Activated T-cell treated with anti-CD3 and anti-CD28 coated beads for 1 hour (primary cell): ENCODE results near the gene LARP1.
"Not testable (repeated sequence)": the region's sequence is repeated elsewhere in the genome, so short reads cannot be mapped to it uniquely, and the experiment has no call there.

Experiments
- DNase-seq: peaks from one replicate; pipeline ENCODE4 v3.0.0-alpha.2; 2020; ENCODE audit warnings: low read depth

The LARP1 gene

DNA sequence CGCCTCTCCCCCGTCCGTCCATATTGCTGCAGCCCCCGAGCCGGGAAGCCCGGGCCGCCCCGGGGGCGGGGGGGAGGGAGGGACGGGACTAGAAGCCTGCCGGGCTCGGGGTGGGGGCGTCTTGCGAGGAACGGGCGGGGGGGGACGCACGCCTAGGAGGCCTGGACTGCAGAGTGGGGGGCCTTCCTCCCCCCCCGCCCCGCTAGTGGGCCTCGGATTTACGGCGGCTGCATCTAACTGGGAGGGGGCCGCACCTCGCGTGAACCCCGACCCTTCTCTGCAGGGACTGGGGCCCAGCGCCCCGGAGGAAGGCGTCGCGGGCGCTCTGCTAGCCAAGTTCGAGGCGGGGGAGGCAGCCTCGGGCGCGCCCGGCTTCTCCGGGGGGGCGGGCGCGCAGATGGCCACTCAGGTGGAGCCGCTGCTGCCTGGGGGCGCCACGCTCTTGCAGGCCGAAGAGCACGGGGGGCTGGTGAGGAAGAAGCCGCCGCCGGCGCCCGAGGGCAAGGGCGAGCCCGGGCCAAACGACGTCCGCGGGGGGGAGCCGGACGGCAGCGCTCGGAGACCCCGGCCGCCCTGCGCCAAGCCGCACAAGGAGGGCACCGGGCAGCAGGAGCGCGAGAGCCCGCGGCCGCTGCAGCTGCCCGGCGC is at the start of gene LARP1:
TSS of gene LARP1 (plus strand) at position 17 of the 648 bp plus-strand sequence. CDS start at position 398, 381 bp downstream.
- DNase-seq: peak; percentile 19

DNA sequence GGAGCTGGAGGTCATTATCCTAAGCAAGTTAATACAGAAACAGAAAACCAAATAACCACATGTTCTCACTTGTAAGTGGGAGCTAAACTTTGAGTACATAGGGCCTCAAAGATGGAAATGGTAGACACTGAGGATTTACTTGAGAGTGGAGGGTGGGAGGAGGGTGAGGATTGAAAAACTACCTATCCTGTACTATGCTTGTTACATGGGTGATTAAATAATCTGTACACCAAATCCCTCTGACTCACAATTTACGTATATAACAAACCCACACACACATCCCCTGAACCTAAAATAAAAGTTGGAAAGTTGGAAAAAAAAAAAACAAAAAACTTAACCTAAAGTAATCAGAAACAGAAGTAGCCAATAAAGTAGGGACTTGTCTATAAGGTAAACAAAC is 48.8 kb upstream of the LARP1 start:
- DNase-seq: no peak

DNA sequence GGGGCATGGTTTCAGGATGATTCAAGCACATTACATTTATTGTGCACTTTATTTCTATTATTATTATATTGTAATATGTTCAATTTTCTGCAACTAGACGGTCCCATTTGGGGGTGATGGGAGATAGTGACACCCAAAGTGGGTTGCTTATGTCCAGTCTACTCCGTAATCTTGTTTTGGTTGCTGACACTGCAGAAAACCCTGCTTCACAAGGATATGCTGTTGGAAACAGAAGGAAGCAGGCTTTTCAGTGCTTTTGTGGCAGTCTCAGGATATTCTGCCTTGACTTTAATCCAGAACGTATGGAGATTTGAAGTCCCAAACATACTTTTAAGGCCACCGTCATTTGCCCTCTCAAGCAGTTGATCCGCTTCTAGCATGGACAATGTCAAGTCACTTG is 47.5 kb upstream of the LARP1 start:
- no peak for DNase-seq

DNA sequence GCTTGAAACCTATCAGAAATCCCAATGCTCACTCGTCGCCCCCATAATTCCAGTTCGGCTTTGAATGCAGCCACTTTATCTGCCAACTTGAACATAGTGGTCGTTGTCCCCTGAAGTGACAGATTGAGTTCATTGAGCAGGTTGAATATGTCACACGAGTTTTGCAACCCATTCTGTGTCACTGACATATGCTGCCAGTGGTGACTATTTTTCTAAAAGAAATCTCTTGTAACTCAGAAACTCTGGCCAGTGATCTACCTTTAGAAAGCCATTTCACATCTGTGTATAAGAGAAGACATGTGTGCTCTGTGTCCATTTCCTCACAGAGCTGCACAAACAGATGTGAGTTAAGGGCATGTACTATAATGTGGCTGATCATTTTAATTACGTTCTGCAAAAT is 47.0 kb upstream of the LARP1 start:
- no peak for DNase-seq

GRCh38 chr5:154708846-154709245 is 46.3 kb upstream of the LARP1 start:
- DNase-seq: no peak

DNA sequence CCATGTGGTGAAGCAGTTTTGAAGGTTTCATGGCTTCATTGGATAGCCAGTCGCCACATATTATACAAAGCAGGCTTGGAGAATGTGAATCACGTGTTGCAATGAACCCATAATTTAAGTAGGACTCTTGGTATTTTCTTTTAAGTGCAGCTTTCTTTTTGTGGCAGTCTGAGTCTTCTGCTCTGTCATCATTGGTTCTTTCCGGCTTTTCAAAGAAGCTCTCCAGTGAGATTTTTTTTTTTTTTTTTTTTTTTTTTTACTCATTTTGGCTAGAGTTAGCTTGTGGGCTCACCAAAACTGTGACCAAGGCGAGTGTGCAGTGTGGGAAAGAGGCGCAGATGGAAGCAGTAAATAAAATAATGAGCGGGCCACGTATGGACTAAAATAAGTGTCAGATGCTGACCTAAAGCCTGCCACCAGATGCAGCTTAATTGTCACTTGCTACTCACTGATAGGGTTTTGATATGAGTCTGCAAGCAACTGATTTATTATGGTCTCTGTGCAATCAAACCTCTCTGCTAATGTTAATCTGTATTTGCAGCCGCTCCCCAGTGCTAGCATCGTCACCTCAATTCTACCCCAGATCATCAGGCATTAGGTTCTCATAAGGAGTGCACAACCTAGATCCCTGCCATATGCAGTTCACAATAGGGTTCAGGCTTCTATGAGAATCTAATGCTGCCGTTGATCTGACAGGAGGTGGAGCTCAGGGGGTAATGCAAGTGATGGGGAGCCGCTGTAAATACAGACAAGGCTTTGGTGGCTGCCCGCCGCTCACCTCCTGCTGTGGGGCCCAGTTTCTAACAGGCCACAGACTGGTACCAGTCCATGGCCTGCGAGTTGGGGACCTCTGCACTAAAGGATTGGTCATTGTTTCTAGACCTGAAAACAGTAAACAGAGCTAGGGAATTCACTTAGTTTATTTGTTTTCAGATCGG is 45.5 kb upstream of the LARP1 start:
- no peak for DNase-seq

- DNase-seq: no peak
Observed at GRCh38 chr5:154712518-154713437, 42.4 kb upstream of the LARP1 start.

GRCh38 chr5:154713615-154714125 is 41.5 kb upstream of the LARP1 start:
- DNase-seq: no peak

DNA sequence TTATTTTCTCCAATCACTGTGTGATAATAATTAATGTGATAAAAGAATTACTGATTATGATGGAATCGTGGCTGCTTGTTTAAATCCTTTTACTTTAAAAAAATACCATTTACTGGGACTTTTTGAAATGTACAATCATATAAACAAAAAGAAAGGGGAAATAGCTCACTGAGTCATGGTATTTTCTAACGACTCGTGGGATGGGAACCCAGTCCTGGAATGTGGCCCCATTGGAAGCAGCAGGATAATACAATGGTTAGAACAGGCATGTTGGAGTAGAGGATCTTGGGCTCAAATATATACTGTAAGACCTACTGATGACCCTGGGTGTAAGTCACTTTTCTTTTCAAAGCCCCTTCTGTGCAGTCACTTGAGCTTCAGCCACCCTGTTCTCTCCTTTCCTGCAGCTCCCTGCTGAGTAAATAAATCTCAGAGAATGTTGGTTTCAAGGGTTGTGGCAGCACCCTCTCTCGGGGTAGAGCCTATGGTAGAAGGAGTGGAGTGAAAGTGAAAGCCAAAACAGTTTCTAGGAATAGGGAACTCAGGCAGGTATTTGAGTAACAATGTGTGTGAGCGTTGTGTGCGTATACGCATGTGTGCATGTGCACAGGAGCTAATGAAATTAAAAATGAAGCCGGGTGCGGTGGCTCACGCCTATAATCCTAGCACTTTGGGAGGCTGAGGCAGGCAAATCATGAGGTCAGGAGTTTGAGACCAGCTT is 40.8 kb upstream of the LARP1 start:
- no peak for DNase-seq

DNA sequence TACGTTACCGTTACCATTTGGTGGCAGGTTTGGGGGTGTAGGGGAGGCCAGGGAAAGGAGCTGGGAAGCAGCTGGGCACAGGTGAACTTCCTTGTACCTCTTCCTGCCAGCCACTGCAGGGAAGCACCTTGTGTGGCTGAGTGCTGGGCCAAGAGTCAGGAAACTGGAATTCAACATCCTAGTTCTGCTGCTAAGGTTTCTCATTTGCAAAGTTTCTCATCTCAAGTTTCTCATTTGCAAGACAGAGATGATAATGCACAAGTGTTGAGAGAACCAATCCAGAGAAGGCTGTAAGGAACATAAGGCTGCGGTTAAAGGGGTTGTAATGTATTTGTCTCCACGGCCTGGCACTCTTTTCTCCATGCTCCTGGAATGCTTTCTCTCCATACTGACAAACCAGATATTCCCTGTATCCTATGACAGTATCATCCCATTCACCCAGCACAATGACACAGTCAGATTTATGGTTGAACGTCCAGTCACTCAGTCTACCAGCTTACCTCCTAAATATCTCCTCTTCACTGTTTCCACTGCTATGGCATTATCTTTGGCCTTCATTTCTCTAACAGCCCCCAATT is 33.6 kb upstream of the LARP1 start:
- DNase-seq: no peak

- no peak for DNase-seq
Observed at GRCh38 chr5:154722097-154722496, 33.1 kb upstream of the LARP1 start.

- DNase-seq: no peak
Observed at GRCh38 chr5:154722936-154723335, 32.2 kb upstream of the LARP1 start.

DNA sequence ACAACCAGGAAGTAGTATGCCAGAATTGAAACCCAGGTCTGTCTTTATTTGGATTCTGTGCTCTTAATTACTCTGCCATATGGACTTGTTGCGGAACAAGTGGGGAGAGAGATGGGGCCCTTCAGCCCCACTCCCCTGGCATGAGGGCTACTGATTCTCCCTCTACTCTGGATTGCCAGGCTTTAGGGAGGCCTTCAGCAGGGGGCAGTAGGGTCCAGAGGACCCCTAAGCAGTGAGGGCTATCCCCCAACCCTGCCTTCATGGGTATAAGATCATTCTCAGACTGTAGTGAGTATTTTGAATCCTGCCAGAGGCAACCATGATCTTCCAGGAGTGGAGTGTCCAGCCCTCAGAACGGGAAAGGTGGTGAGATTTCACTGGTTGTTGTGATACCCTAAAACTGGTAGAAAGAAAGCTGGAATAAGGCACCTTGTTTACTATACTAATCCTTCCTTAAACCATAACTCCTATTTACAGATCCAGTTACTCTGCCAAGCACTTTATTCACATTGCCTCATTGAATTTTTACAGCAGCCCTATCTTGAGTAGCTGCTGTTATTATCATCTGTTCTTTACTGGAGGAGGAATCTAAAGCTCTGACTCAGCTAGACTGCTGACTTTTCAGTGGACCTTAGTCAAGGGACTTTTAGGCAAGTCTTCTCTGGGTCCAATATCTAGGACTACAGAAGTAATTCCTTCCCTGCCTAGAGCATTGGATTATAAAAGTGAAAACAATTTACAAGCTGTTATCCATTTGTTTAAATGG is 31.3 kb upstream of the LARP1 start:
- no peak for DNase-seq

- DNase-seq: no peak
Observed at GRCh38 chr5:154727361-154727760, 27.8 kb upstream of the LARP1 start.

GRCh38 chr5:154728939-154729588 is 26.1 kb upstream of the LARP1 start:
- no peak for DNase-seq

GRCh38 chr5:154729613-154730012 is 25.6 kb upstream of the LARP1 start:
- no peak for DNase-seq

- not testable (repeated sequence) for DNase-seq
Observed at GRCh38 chr5:154730761-154731160, 24.4 kb upstream of the LARP1 start.

DNA sequence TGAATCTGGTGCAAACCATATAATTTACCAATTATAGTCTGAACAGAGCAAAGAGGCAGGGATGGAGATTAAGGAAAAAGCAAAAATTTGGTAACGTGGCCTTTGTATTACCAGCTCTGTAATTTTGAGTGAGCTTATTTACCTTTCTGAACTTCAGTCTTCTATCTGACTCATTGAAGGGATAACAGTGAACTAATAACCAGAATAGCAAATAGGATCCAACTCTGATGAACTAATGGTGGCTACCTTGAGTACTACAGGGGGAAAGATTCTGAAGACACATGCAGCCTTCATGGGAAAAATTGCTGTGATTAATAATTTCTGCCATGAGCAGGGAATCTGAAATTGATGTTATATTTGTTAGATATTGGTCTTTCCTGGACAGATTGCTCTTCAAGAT is 23.0 kb upstream of the LARP1 start:
- no peak for DNase-seq

- DNase-seq: no peak
Observed at GRCh38 chr5:154734370-154735248, 20.6 kb upstream of the LARP1 start.
